Middle frontal gyrus (tissue), 1 donor: ENCODE measurements around the gene AUTS2.

Experiments
- DNase-seq: peaks from one replicate; pipeline ENCODE4 v3.0.0-alpha.2; 2015; ENCODE audit warnings: low spot score; ENCODE audit errors: extremely low spot score

The AUTS2 gene

GRCh38 chr7:70113078-70113477, 514.8 kb downstream of the AUTS2 start:
- DNase-seq, result no peak

GRCh38 chr7:70113536-70113935, 515.3 kb downstream of the AUTS2 start:
- DNase-seq, result no peak

GRCh38 chr7:70114806-70115205, 516.5 kb downstream of the AUTS2 start:
- no peak for DNase-seq

GRCh38 chr7:70116244-70116643, 518.0 kb downstream of the AUTS2 start:
- no peak for DNase-seq

GRCh38 chr7:70116867-70117266, 518.6 kb downstream of the AUTS2 start:
- no peak for DNase-seq

- DNase-seq, result no peak
Measured at GRCh38 chr7:70120851-70121250, 522.6 kb downstream of the AUTS2 start.

- DNase-seq, result no peak
Measured at GRCh38 chr7:70131817-70132216, 533.5 kb downstream of the AUTS2 start.

GRCh38 chr7:70132226-70132851, 534.1 kb downstream of the AUTS2 start:
- no peak for DNase-seq

GRCh38 chr7:70132852-70133690, 534.8 kb downstream of the AUTS2 start:
- no peak for DNase-seq

- DNase-seq, result no peak
Measured at GRCh38 chr7:70134029-70134770, 535.9 kb downstream of the AUTS2 start.

GRCh38 chr7:70135656-70136055, 537.4 kb downstream of the AUTS2 start:
- peak; percentile 37 for DNase-seq

GRCh38 chr7:70137126-70137525, 538.9 kb downstream of the AUTS2 start:
- DNase-seq, result peak; percentile 39

- DNase-seq, result no peak
Measured at GRCh38 chr7:70142247-70142932, 544.1 kb downstream of the AUTS2 start.

- no peak for DNase-seq
Measured at GRCh38 chr7:70143075-70144044, 545.1 kb downstream of the AUTS2 start.

GRCh38 chr7:70148997-70149396, 550.7 kb downstream of the AUTS2 start:
- DNase-seq, result no peak

- DNase-seq, result no peak
Measured at GRCh38 chr7:70152313-70152712, 554.0 kb downstream of the AUTS2 start.

GRCh38 chr7:70153933-70154332, 555.7 kb downstream of the AUTS2 start:
- no peak for DNase-seq

- no peak for DNase-seq
Measured at GRCh38 chr7:70154521-70155180, 556.4 kb downstream of the AUTS2 start.

GRCh38 chr7:70156057-70156456, 557.8 kb downstream of the AUTS2 start:
- DNase-seq, result no peak

GRCh38 chr7:70159121-70159520, 560.8 kb downstream of the AUTS2 start:
- no peak for DNase-seq
